Mucosa of descending colon (tissue), 3 donors: ENCODE results near the gene MYRIP. TPM values are rescaled to one million over a fixed set of nuclear protein-coding genes. Genes with fewer than 3 reads are reported as not detected.

ENCODE experiments used
- ATAC-seq: fragments of 200-7000 bp; cut with Tn5 transposase; one replicate; pipeline ENCODE4 v1.9.1; 2020; ENCODE audit warnings: mild to moderate bottlenecking, moderate library complexity
- DNase-seq, 3 donors: peaks; one replicate each; pipeline ENCODE4 v3.0.0-alpha.2; 2020
- H3K36me3 ChIP-seq: fragments of 200-600 bp; one replicate; pipeline ENCODE4 v1.8.0; 2021; ENCODE audit warnings: low read depth, mild to moderate bottlenecking
- H3K4me1 ChIP-seq: fragments of 200-600 bp; one replicate; pipeline ENCODE4 v1.8.0; 2021; ENCODE audit warnings: low read depth, mild to moderate bottlenecking
- H3K4me3 ChIP-seq: fragments of 200-600 bp; one replicate; pipeline ENCODE4 v1.8.0; 2021; ENCODE audit warnings: mild to moderate bottlenecking
- H3K9me3 ChIP-seq: fragments of 200-600 bp; one replicate; pipeline ENCODE4 v1.8.0; 2021; ENCODE audit warnings: mild to moderate bottlenecking
- intact Hi-C, 2 donors: fragments of 100-400 bp; cut with DNase I in 1 of 2; cut with micrococcal nuclease in 1 of 2; formaldehyde crosslinking; loops; one replicate each; pipeline versions ENCODE4 v1.11.0 to v1.11.1; 2022; cut with DNase I, micrococcal nuclease
- total RNA-seq, 3 donors: library from RNA; stranded (reverse); fragmentation: NEBNext Ultra II Directional in 2 of 3; extraction: Animal tissue kit (Norgen Biotek cat#: 25700) in 2 of 3; gene quantifications; one replicate each; pipeline versions ENCODE4 v1.2.1 to v1.2.4, GENCODE V29; 2021 to 2023
- TF ChIP-seq, protein P1 (sequence below): fragments of 200-600 bp; IDR thresholded peaks from one replicate; pipeline ENCODE4 v1.8.0; 2022; ENCODE audit warnings: antibody characterized with exemption, mild to moderate bottlenecking
- donor health status: DM: no; HTN: no; CAD: no; lungs with moderate emphysema.
- donor health status: DM: no; HTN: no; CAD: no.
- donor health status: DM: no; HTN: yes; CAD: no.

Gene MYRIP
- total RNA-seq, 3 donors from 2014 or later, result 7.2 to 11.2 (median 9.9) TPM

DNA sequence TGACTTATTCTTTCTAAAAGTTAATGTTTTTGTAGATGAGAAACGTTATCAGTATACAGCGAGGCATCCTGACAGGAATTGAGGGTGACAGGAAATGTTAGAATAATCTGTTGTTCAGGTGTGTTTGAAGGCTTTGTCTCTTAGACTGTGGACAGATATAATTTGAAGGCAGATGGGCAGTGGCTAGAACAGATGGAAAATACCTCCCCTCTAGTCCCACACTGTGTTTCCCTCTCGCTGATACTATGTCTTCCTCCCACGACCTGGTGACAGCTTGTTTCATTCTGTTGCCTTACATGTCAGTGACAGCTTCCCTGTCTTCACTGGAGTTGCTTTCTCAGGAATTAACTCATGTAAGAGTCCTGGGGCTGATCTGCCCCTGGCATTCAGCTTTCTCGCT lies 125.3 kb downstream of the MYRIP start:
- TF ChIP-seq, protein P1, sequence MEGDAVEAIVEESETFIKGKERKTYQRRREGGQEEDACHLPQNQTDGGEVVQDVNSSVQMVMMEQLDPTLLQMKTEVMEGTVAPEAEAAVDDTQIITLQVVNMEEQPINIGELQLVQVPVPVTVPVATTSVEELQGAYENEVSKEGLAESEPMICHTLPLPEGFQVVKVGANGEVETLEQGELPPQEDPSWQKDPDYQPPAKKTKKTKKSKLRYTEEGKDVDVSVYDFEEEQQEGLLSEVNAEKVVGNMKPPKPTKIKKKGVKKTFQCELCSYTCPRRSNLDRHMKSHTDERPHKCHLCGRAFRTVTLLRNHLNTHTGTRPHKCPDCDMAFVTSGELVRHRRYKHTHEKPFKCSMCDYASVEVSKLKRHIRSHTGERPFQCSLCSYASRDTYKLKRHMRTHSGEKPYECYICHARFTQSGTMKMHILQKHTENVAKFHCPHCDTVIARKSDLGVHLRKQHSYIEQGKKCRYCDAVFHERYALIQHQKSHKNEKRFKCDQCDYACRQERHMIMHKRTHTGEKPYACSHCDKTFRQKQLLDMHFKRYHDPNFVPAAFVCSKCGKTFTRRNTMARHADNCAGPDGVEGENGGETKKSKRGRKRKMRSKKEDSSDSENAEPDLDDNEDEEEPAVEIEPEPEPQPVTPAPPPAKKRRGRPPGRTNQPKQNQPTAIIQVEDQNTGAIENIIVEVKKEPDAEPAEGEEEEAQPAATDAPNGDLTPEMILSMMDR, result no peak
- no peaks in the 10 kb centered on the region for H3K9me3 ChIP-seq
- intact Hi-C loops, result no loop called here
- H3K4me3 ChIP-seq, result no peak overlapping the region
- no peaks in the 10 kb centered on the region for H3K36me3 ChIP-seq
- no peak for ATAC-seq
- H3K4me1 ChIP-seq, result no peaks in the 10 kb centered on the region
- no peak for DNase-seq

DNA sequence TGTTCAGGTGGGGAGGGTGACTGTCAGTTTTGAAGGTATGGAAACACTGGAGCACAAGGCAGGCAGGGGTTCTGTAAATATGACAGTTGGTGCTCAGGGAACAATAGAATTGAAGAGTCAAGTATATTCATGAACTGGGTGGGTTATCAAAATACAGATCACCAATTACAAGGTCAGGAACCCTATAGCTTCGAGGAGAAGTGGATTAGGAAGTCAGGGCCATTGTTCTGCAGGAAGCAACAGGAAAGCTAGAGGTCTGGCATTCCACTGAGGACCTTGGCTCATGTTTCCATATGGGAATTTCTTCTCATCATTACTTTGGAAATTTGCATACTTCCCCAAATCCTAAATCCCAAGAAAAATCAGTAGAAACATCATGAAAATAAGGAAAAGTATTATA lies 125.9 kb downstream of the MYRIP start:
- Histone ChIP-seq H3K4me1 (no peaks in the 10 kb centered on the region), H3K4me3 (no peak overlapping the region), H3K36me3 (no peaks in the 10 kb centered on the region), H3K9me3 (no peaks in the 10 kb centered on the region)
- intact Hi-C loops, result no loop called here
- TF ChIP-seq, protein P1, result no peak
- no peak for DNase-seq
- ATAC-seq, result no peak

DNA sequence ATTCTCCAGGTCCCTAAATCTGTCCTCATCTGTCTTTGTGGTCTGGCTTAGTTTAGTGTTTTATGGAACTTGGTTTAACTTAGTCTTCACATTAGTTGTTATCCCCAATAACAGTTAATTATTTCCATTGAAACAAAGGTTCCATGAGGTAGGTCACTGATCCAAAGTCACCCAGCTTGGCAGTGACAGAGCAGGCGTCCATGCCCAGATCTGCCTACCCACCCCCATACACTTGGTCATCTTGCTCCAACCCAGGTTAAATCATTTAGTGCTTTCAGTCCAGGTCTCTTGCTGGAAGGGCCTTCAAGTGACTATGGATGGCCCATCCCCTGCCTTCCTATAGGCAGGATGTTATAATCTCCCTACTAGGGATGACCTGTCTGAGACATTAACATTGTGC lies 127.4 kb downstream of the MYRIP start:
- no peaks in the 10 kb centered on the region for H3K4me1 ChIP-seq
- no peak overlapping the region for H3K4me3 ChIP-seq
- DNase-seq (no peak), ATAC-seq (no peak)
- TF ChIP-seq, protein P1, result no peak
- no peaks in the 10 kb centered on the region for H3K36me3 ChIP-seq
- no peaks in the 10 kb centered on the region for H3K9me3 ChIP-seq
- intact Hi-C loops, result no loop called here

DNA sequence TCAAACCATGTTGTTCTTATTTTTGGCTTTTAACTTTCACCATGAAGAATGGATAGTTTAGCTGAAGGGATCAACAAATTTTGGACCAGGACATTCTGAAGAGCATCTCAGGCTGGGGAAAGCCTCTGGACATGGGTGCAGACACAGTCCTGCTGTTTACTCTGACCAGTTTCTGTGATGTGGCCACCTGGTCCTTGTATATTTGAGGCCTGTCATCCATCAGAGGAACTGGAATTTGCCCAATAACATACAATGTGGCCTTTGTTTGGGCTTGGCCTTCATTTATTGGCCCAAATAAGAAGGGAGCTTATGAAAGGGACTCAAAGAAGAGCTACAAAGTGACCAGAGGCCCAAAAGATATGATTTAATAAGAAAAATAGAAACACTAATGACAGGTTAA lies 127.9 kb downstream of the MYRIP start:
- Histone ChIP-seq H3K36me3 (no peaks in the 10 kb centered on the region), H3K9me3 (no peaks in the 10 kb centered on the region), H3K4me3 (no peak overlapping the region), H3K4me1 (peaks cover 2% of the 10 kb centered on the region)
- DNase-seq (no peak), ATAC-seq (no peak)
- TF ChIP-seq, protein P1, result no peak
- intact Hi-C loops, result no loop called here

DNA sequence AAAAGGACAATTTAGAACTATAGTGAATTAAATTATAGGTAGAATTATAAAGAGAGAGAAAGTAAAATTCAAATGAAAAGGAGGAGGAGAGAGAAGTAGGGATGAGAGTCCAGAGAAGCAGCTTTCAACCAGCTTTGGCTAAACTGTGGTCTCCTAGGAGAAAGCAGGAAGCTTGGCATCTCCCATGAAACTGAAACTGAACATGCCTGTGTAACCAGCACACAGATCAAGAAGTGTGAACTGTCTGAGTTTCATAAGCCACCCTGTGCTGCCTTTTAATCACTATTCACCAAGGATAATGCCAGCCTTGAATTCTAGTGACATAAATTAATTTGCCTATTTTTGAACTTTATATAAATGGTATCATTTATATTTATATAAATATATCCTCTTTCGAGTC lies 128.5 kb downstream of the MYRIP start:
- TF ChIP-seq, protein P1, result no peak
- Histone ChIP-seq H3K4me1 (peaks cover 4% of the 10 kb centered on the region), H3K9me3 (no peaks in the 10 kb centered on the region), H3K4me3 (no peak overlapping the region), H3K36me3 (no peaks in the 10 kb centered on the region)
- ATAC-seq (peak; percentile 54), DNase-seq (peak in 1 of 3 donors; percentile 12)
- intact Hi-C loops, result no loop called here

DNA sequence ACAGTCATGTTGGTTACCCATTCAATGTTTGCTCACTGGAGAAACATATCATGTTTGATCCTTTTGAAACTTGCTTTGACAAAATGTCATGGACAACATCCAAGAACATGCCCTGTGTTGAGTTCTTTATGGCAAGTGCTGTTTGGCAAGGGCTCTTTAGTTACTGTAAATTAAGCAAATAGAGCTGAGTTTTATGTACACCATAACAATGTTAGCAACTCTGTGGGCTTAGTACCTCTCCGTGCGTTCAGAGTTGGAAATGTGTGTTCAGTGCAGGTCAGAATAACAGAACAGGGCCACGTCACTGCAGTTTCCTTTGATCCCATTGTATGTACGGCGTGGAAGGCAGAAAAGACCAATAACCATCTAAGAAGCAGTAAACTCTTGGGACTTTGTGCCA lies 132.5 kb downstream of the MYRIP start:
- H3K4me3 ChIP-seq, result no peak overlapping the region
- no peaks in the 10 kb centered on the region for H3K9me3 ChIP-seq
- intact Hi-C loops, result no loop called here
- peak in 1 of 3 donors; percentile 81 for DNase-seq
- no peaks in the 10 kb centered on the region for H3K36me3 ChIP-seq
- H3K4me1 ChIP-seq, result peaks cover 4% of the 10 kb centered on the region
- TF ChIP-seq, protein P1, result no peak
- peak; percentile 96 for ATAC-seq
